Naive thymus-derived CD8-positive, alpha-beta T cell (primary cell): ENCODE results near the gene AMBP. TPM values are rescaled to one million over a fixed set of nuclear protein-coding genes. Genes with fewer than 3 reads are reported as not detected.

Experiments used
- ATAC-seq, 2 donors: fragments of 150-1000 bp; cut with Tn5 transposase in 1 of 2; sonication (Bioruptor Pico), chemical (Tn5 transposase) in 1 of 2; 1 replicate in 1 of 2; 2 replicates in 1 of 2; pipeline ENCODE4 v1.10.0; 2021; ENCODE audit warnings: mild to moderate bottlenecking in 2 of 2, moderate library complexity in 2 of 2
- POLR2A ChIA-PET: fragments of 350-600 bp; sonication (Branson Sonifier 250); formaldehyde crosslinking; loops from one replicate; lab custom pipeline; 2021; ENCODE audit warnings: antibody characterized with exemption; lab: Charles Lee
- DNase-seq, 10 donors: peaks; one replicate each; pipeline versions ENCODE4 v3.0.0 to v3.0.0-alpha.2; 2020 to 2022
- H3K27ac Mint-ChIP-seq, 10 donors: one replicate each; pipeline ENCODE4 v1.8.0; 2020 to 2022; ENCODE audit warnings: mild to moderate bottlenecking in 10 of 10, mixed read lengths in 10 of 10, moderate library complexity in 4 of 10, inconsistent platforms in 1 of 10
- H3K27me3 Mint-ChIP-seq, 5 donors: one replicate each; pipeline ENCODE4 v1.8.0; 2021 to 2022; ENCODE audit warnings: mixed read lengths in 5 of 5
- H3K36me3 Mint-ChIP-seq, 3 donors: one replicate each; pipeline ENCODE4 v1.8.0; 2020 to 2022; ENCODE audit warnings: mixed read lengths in 3 of 3, mild to moderate bottlenecking in 2 of 3, inconsistent platforms in 1 of 3
- H3K4me1 Mint-ChIP-seq, 4 donors: one replicate each; pipeline ENCODE4 v1.8.0; 2021 to 2022; ENCODE audit warnings: mixed read lengths in 4 of 4
- H3K4me3 Mint-ChIP-seq, 10 donors: one replicate each; pipeline ENCODE4 v1.8.0; 2020 to 2022; ENCODE audit warnings: mild to moderate bottlenecking in 10 of 10, mixed read lengths in 10 of 10, moderate library complexity in 6 of 10, inconsistent platforms in 1 of 10
- H3K9me3 Mint-ChIP-seq, 9 donors: one replicate each; pipeline ENCODE4 v1.8.0; 2020 to 2022; ENCODE audit warnings: mixed read lengths in 9 of 9, mild to moderate bottlenecking in 3 of 9, inconsistent platforms in 1 of 9, moderate library complexity in 1 of 9
- polyA plus RNA-seq, 3 donors: library from polyadenylated mRNA; unstranded; fragments of 300-500 nt; fragmentation: Illumina TruSeq; gene quantifications; one replicate each; pipeline ENCODE4 v1.2.3, GENCODE V29; 2021
- total RNA-seq, 8 experiments: library from RNA in 2 of 8; stranded (reverse) in 2 of 8; gene quantifications; one replicate each; pipeline ENCODE4 v1.2.3 and lab custom pipeline; 2021 to 2026

Gene AMBP
- total and polyA plus RNA-seq, 5 experiments from 2014 or later: not detected

DNA sequence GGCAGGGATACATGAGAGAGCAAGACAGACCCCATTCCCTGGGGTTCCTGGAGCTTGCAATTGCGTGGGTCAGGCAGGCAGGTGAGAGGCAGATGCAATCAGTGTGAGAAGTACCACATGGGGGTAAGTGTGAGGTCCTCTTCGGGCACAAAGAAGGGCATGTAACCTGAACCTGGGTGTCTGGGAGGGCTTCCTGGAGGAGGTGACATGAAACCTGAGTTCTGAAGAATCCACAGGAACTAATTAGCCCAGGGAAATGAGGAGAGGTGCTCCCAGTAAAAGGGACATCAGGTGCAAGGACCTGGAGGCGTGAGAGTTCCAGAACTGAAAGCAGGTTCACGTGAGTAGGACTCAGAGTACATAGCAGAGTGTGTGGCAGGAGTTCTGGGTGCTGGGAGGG, 2.5 kb downstream of the AMBP start:
- ATAC-seq: no peak
- Mint-ChIP-seq H3K27ac (peak overlapping the region in 1 of 10 donors; percentile 24), H3K4me1 (peaks cover 0 to 3% (median 0%) of the 10 kb centered on the region in 4 donors), H3K36me3 (no peaks in the 10 kb centered on the region), H3K27me3 (peaks cover 7 to 32% (median 26%) of the 10 kb centered on the region in 5 donors), H3K9me3 (peaks cover 0 to 3% (median 0%) of the 10 kb centered on the region in 9 donors), H3K4me3 (no peak overlapping the region)
- no peak for DNase-seq
- POLR2A ChIA-PET: no interaction called here

DNA sequence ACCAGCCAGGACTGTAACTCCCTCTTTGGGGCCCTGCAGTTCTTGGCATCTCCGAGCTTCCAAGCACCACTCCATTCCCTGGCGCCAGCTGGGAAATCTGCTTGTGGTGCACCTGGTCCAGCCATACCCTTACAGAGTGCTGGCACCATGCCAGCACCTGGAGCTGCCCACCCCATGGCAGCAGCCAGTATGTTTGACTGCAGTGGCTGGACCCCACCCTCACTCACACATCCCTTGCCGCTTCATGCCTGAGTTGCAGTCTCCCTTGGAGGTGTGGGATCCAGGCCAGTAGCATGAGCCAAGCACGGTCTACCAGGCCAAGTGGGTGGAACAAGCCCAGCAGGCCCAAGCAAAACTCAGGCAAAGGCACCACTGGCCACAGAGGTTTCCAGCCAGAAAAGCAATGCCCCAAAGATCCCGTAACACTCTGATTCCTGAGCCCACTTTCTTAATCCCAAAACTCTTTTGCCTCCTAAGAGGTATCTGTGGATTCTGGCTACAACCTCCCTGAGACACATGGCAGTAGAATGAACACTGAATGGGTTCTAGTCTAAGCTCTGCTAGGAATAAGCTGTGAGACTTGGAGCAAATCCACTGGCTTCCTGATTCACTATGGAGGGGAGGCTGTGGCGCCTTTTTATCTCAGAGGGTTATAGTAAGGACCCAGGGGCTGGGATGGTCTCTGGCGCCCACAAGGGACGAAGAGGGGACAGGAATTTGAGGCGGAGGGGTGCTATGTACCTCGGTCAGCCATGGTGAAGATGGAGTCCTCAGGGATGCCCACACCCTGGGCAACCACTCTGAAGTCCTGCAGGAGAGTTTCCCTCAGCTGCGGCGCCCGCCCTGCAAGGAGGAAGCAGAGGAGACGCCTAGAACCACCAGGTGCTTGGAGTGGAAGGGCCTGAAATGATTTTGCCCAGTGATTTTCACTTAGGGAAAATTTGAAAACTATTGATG, 5.6 kb downstream of the AMBP start:
- H3K4me3 Mint-ChIP-seq: no peak overlapping the region
- peaks cover 9 to 29% (median 22%) of the 10 kb centered on the region in 5 donors for H3K27me3 Mint-ChIP-seq
- no peaks in the 10 kb centered on the region for H3K36me3 Mint-ChIP-seq
- H3K27ac Mint-ChIP-seq: no peak overlapping the region
- peaks cover 0 to 3% (median 0%) of the 10 kb centered on the region in 4 donors for H3K4me1 Mint-ChIP-seq
- no peak for DNase-seq
- POLR2A ChIA-PET: no interaction called here
- ATAC-seq: no peak
- H3K9me3 Mint-ChIP-seq: peaks cover 0 to 3% (median 0%) of the 10 kb centered on the region in 9 donors

DNA sequence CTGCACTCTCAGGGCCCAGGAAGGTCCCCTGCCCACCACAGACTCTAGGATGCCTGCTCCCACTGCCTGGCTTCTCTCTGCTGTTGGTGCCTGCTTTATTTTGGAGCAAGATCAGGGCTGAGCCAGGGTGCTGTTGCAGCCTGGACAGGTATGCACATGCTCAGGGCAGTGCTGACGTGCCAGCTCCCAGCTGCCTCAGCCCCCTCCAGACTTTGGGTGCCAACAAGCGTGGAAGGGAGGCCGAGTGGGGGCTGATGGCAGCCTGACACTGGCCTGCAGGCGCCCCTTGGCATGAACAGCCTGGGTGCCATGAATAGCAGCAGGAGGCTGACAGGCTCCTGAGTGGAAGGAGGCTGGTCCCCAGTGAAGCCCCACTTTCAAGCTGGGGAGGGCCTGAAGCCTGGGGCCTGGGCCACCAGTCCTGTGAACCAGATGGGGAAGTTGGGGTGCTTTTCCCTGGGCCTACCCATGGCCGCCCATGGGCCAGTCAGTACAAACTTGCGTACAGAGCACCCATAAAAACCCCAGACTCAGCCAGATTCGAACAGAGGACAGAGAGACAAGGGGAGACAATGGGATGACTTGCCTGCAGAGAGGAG, 6.8 kb downstream of the AMBP start:
- Mint-ChIP-seq H3K4me1 (peaks cover 0 to 3% (median 0%) of the 10 kb centered on the region in 4 donors), H3K27me3 (peaks cover 9 to 17% (median 13%) of the 10 kb centered on the region in 5 donors), H3K36me3 (no peaks in the 10 kb centered on the region), H3K4me3 (no peak overlapping the region), H3K9me3 (peaks cover 0 to 2% (median 0%) of the 10 kb centered on the region in 9 donors), H3K27ac (no peak overlapping the region)
- ATAC-seq (no peak), DNase-seq (no peak)
- POLR2A ChIA-PET: no interaction called here

DNA sequence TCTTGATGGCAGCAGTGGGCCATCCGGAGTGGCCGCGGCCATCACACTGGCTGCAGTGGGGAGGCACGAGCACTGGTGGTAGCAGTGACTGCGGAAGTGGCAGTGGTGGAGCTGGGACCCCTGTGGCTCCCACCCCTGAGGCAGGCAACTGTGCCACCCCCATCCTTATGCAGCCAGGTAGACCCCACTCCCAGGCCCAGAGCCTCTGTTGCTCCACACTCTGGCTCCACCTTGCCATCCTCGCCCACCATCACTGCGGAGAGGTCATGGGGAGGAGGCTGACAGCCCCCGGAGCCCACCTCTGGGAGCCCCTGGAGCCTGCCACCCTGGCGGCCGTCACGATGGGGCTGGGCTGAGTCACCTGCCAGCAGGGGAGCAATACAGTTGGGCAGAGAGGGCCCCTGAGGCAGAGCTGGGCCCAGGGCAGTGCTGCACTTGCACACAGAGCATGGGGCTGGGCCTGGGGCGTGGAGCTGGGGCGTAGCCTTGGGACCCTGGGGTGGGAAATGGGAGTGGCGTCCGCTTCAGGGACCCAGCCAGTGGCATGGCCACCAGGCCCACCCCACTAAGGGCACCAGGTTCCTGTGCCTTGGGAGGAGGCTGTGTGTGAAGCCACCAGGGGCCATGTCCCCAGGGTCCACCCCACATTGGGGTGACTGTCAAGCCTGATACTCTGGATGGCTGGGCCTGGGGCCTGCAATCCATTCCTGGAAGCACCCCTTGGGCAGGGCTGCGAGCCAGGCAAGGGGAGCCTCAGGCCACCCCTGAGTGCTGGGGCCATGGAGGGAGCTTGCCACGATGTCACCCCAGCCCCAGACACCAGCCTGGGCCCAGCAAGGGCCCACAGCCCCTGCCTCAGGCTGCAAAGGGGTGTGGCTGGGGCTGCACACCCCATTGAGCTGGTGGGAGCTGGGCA, 7.7 kb downstream of the AMBP start:
- Mint-ChIP-seq H3K4me1 (peaks cover 0 to 3% (median 0%) of the 10 kb centered on the region in 4 donors), H3K36me3 (no peaks in the 10 kb centered on the region), H3K27me3 (peaks cover 4 to 13% (median 6%) of the 10 kb centered on the region in 5 donors), H3K9me3 (peaks cover 0 to 2% (median 0%) of the 10 kb centered on the region in 9 donors), H3K27ac (no peak overlapping the region), H3K4me3 (no peak overlapping the region)
- no peak for ATAC-seq
- POLR2A ChIA-PET: no interaction called here
- no peak for DNase-seq

DNA sequence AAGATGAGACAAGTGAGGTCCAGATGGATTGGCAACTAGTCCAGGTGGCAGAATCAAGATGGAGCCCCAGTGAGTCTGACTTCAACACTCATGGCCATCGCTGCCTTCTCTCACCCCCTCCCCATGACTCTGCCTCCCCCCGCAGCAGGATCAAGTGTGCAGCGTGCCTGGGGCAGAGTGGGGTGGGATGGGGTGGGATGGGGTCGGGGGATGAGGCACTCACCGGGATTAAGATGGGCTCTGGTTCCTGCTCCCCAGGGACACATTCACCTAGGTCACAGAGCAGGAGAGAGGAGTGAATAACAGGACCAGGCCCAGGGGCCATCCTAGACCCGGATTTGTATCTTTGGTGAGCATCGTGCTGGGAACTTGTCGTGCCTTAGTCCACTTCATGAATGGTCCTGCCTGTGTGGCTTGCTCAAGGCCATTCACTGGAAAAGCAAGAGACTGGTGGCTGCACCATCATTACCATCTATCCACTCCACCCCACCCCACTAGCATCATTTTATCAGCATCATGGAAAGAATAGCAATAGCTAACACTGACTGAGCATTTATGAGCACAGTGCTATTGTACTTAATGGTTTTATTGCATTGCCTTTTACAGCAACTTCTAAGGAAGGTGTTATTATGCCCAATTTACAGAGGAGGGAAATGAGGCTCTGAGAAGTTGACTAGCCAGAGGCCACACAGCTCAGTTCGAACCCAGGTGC, 8.5 kb downstream of the AMBP start:
- peaks cover 0 to 3% (median 0%) of the 10 kb centered on the region in 4 donors for H3K4me1 Mint-ChIP-seq
- H3K4me3 Mint-ChIP-seq: no peak overlapping the region
- peaks cover 0 to 2% (median 0%) of the 10 kb centered on the region in 9 donors for H3K9me3 Mint-ChIP-seq
- DNase-seq (no peak), ATAC-seq (no peak)
- peaks cover 2 to 10% (median 6%) of the 10 kb centered on the region in 5 donors for H3K27me3 Mint-ChIP-seq
- H3K36me3 Mint-ChIP-seq: no peaks in the 10 kb centered on the region
- no peak overlapping the region for H3K27ac Mint-ChIP-seq
- POLR2A ChIA-PET: no interaction called here

DNA sequence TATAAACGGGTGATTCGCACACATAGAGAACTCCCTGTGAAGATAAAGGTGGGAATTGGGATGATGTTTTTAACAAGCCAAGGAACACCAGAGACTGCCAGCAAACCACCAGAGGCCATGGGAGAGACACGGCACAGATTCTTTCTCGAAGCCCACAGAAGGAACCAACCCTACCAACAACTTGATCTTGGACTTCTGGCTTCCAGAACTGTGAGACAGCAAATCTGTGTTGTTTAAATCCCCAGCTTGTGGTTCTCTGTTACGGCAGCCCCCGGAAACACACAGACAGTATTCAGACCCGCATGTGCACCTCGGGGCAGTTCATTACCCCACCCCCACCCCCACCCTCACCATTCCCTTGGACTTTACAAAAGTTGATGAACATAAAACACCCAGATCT, 12.8 kb downstream of the AMBP start:
- H3K27ac Mint-ChIP-seq: no peak overlapping the region
- no peak for ATAC-seq
- no peaks in the 10 kb centered on the region for H3K9me3 Mint-ChIP-seq
- no peaks in the 10 kb centered on the region for H3K36me3 Mint-ChIP-seq
- POLR2A ChIA-PET: no interaction called here
- H3K4me1 Mint-ChIP-seq: peaks cover 0 to 3% (median 0%) of the 10 kb centered on the region in 4 donors
- peaks cover 15 to 32% (median 26%) of the 10 kb centered on the region in 5 donors for H3K27me3 Mint-ChIP-seq
- DNase-seq: no peak
- H3K4me3 Mint-ChIP-seq: no peak overlapping the region

DNA sequence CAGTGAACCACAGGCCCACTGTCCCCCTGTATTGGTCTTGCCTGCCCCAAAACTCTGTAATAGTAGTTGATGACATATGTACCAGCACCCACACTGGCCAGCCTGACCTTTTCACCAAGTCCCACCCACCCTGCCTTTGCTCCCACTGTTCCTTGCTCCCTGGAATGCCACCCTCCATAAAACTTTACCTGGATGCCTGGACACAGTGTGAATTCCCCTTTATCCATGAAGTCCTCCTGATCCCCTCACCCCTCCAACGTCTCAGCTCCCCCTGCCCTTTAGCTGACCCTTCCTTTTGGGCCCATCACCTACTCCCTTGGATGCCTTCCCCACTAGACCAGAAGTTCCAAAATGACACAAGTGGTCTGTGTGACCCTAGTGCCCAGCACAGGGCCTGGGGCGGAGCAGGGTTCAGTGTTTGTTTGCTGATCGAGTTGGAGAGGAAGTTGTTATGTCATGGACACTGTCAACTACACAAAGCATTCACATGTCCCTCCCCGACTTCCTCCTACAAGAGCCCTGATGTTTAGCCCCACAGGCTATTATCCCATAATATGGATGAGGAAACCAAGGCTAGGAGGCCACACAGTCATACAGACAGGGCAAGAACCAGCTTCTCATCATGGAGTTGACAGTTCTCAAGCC, 16.1 kb downstream of the AMBP start:
- Mint-ChIP-seq H3K4me3 (no peak overlapping the region), H3K27me3 (peaks cover 15 to 33% (median 26%) of the 10 kb centered on the region in 5 donors), H3K9me3 (no peaks in the 10 kb centered on the region), H3K4me1 (peaks cover 0 to 6% (median 0%) of the 10 kb centered on the region in 4 donors), H3K27ac (no peak overlapping the region), H3K36me3 (no peaks in the 10 kb centered on the region)
- POLR2A ChIA-PET: no interaction called here
- ATAC-seq: no peak
- DNase-seq: no peak

DNA sequence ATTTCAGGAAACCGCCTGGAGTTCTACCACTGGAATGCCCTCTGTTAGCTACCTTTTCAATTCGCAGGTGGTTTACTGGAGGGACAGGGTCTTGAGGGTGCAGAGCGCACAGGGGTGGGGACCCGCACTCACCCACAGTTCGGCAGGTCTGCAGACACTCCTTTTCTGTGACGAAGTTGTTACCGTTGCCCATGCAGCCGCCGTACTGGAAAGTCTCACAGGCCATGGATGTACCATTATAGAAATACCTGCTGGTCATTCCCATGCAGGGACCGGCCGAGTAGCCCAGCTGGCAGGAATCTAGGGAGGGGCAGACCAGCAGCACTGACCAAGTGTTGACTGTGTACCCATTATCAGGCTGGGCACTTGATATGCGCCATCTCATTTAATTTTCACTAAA, 16.8 kb downstream of the AMBP start:
- Mint-ChIP-seq H3K4me1 (peaks cover 0 to 6% (median 0%) of the 10 kb centered on the region in 4 donors), H3K4me3 (no peak overlapping the region), H3K36me3 (no peaks in the 10 kb centered on the region), H3K9me3 (no peaks in the 10 kb centered on the region), H3K27ac (no peak overlapping the region), H3K27me3 (peaks cover 15 to 33% (median 26%) of the 10 kb centered on the region in 5 donors)
- no peak for DNase-seq
- ATAC-seq: no peak
- POLR2A ChIA-PET: no interaction called here

DNA sequence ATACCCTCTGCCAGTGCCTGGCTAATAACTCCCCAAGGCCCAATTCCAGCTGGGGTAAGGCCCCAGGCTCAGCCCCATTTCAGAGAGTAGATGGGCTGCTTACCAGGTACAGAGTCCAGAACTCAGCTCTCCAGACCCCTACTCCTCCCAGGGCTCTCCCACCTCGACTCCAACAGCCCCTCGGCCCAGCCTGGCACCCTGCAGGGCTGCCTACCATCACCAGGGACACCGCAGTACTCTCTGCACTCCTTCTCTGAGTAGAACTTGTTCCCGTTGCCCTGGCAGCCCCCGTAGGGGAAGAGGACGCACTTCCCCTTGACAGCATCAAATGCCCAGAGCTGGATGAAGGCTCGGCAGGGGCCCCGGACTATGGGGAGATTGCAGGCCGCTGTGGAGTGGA, 17.4 kb downstream of the AMBP start:
- no peak for ATAC-seq
- no peak for DNase-seq
- H3K27me3 Mint-ChIP-seq: peaks cover 15 to 31% (median 23%) of the 10 kb centered on the region in 5 donors
- peaks cover 0 to 8% (median 0%) of the 10 kb centered on the region in 4 donors for H3K4me1 Mint-ChIP-seq
- H3K9me3 Mint-ChIP-seq: no peaks in the 10 kb centered on the region
- POLR2A ChIA-PET: no interaction called here
- no peak overlapping the region for H3K4me3 Mint-ChIP-seq
- peak overlapping the region in 1 of 10 donors; percentile 50 for H3K27ac Mint-ChIP-seq
- H3K36me3 Mint-ChIP-seq: no peaks in the 10 kb centered on the region

DNA sequence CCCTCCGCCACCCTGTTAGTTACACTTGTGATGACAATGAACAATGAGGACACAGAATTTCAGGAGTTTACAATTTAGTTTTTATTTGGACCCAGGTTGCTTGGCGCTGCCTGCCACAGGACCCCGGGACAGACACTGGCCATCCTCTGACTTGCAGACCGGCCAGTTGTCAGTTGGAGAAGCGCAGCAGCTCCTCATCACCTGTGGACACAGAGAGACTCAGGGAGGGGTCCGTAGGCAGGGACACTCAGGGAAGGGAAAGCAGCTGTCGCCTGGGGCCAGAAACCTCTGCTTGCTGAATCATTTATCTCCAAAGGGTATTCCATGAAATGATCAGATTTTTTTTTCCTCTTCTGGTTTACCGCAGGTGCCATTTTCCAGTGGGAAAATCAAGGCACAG, 18.0 kb downstream of the AMBP start:
- POLR2A ChIA-PET: no interaction called here
- DNase-seq: no peak

DNA sequence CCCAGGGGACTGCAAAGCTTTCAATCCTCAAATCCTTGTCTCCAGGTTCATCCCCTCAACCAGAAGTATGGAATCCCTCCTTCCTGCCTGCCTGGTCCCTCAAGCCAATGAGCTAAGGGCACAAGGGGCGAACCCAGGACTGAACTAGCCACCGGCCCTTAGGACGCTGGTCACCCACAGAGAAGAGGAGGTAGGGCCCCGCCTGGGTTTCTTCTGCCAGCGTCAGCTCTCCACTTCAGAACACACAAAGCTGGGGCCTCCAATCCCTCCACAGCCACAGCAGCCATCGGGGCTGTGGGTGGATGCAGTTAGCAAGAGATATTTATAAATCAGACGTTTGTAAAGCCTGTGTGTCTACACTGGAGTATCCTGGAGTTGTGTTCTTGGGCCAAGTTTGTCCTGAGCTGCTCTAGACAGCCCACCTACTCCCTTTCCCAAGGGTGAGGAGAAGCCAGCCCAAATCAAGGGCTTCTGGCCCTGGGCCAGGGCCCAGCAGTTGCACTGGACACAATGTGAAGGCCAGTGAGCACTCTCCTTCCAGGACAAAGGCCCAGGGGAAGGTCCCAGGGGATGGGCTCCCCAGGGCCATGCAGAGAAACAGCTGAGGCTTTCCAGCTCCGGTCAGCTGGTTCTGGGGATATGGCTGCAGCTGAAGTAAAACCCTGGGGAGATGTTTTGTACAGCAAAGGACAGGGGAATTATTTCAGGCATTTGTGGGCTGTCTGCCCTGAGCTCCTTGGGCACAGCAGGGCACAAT, 18.9 kb downstream of the AMBP start:
- Mint-ChIP-seq H3K9me3 (no peaks in the 10 kb centered on the region), H3K27ac (no peak overlapping the region), H3K4me3 (no peak overlapping the region)

More for the DNA sequence above, 18.0 kb downstream of the AMBP start:
- H3K27ac Mint-ChIP-seq: no peak overlapping the region
- H3K4me3 Mint-ChIP-seq: no peak overlapping the region
- peaks cover 15 to 29% (median 22%) of the 10 kb centered on the region in 5 donors for H3K27me3 Mint-ChIP-seq
- peaks cover 0 to 8% (median 0%) of the 10 kb centered on the region in 4 donors for H3K4me1 Mint-ChIP-seq
- ATAC-seq: no peak
- H3K36me3 Mint-ChIP-seq: no peaks in the 10 kb centered on the region
- no peaks in the 10 kb centered on the region for H3K9me3 Mint-ChIP-seq

More for the DNA sequence above, 18.9 kb downstream of the AMBP start:
- Mint-ChIP-seq H3K4me1 (peaks cover 0 to 8% (median 0%) of the 10 kb centered on the region in 4 donors), H3K27me3 (peaks cover 13 to 26% (median 22%) of the 10 kb centered on the region in 5 donors), H3K36me3 (no peaks in the 10 kb centered on the region)
- POLR2A ChIA-PET: no interaction called here
- ATAC-seq: no peak
- DNase-seq: no peak
